ENCODE measurements around the gene DNAJC4. TPM values are rescaled to one million over a fixed set of nuclear protein-coding genes. Genes with fewer than 3 reads are reported as not detected.

The DNAJC4 gene
- total RNA-seq (2021; fragmentation: NEBNext Ultra II Directional; extraction: Animal tissue kit (Norgen Biotek cat#: 25700)) = 10 to 100 TPM; 21.7 to 29.5 (median 23.2) TPM
- long read RNA-seq, partial matches to known transcripts = 34 of 47 reads
- long read RNA-seq, other reads (novel, unspliced or antisense) = 9 of 47 reads

GRCh38 chr11:64230171-64230984, at the start of gene DNAJC4:
TSS of gene DNAJC4 (plus strand) at chr11:64230548. CDS start at chr11:64230855, 307 bp downstream.
- no peak for TF ChIP-seq CTCF (IDR thresholded peaks at IDR 0.05)
- Mint-ChIP-seq H3K27ac (peak within 1 kb of the TSS; percentile 69), H3K36me3 (ENCODE audit: low read depth) (no peaks in the 10 kb centered on the region), H3K27me3 (ENCODE audit: insufficient read depth) (no peaks in the 10 kb centered on the region; the same call in 1 of the 2 replicates), H3K4me3 (peak within 1 kb of the TSS; percentile 86), H3K9me3 (no peaks in the 10 kb centered on the region), H3K4me1 (ENCODE audit: low read depth) (peaks cover 31% of the 10 kb centered on the region)
- DNase-seq = peak; percentile 67

GRCh38 chr11:64180891-64181290, 49.5 kb upstream of the DNAJC4 start:
- peaks cover 41% of the 10 kb centered on the region for H3K4me1 Mint-ChIP-seq (ENCODE audit: low read depth)
- TF ChIP-seq CTCF (IDR thresholded peaks at IDR 0.05) = no peak
- DNase-seq = no peak
- peak overlapping the region; percentile 90 for H3K27ac Mint-ChIP-seq
- H3K36me3 Mint-ChIP-seq (ENCODE audit: low read depth) = peaks cover 25% of the 10 kb centered on the region
- no peaks in the 10 kb centered on the region for H3K9me3 Mint-ChIP-seq
- peaks cover 2% of the 10 kb centered on the region; the same call in 1 of the 2 replicates for H3K27me3 Mint-ChIP-seq (ENCODE audit: insufficient read depth)
- H3K4me3 Mint-ChIP-seq = peak overlapping the region; percentile 86

GRCh38 chr11:64181506-64182411, 48.6 kb upstream of the DNAJC4 start:
- peak overlapping the region; percentile 86 for H3K4me3 Mint-ChIP-seq
- peak overlapping the region; percentile 90 for H3K27ac Mint-ChIP-seq
- TF ChIP-seq CTCF (IDR thresholded peaks at IDR 0.05) = no peak
- no peaks in the 10 kb centered on the region for H3K9me3 Mint-ChIP-seq
- H3K36me3 Mint-ChIP-seq (ENCODE audit: low read depth) = peaks cover 25% of the 10 kb centered on the region
- peaks cover 1% of the 10 kb centered on the region; the same call in 1 of the 2 replicates for H3K27me3 Mint-ChIP-seq (ENCODE audit: insufficient read depth)
- H3K4me1 Mint-ChIP-seq (ENCODE audit: low read depth) = peaks cover 41% of the 10 kb centered on the region
- DNase-seq = peak; percentile 92

GRCh38 chr11:64183890-64184289, 46.5 kb upstream of the DNAJC4 start:
- H3K27me3 Mint-ChIP-seq (ENCODE audit: insufficient read depth) = no peaks in the 10 kb centered on the region; the same call in 1 of the 2 replicates
- no peak for DNase-seq
- no peak for TF ChIP-seq CTCF (IDR thresholded peaks at IDR 0.05)
- no peaks in the 10 kb centered on the region for H3K9me3 Mint-ChIP-seq
- H3K27ac Mint-ChIP-seq = no peak overlapping the region; the same call in 1 of the 2 replicates
- peaks cover 41% of the 10 kb centered on the region for H3K4me1 Mint-ChIP-seq (ENCODE audit: low read depth)
- H3K36me3 Mint-ChIP-seq (ENCODE audit: low read depth) = peaks cover 13% of the 10 kb centered on the region; the same call in 1 of the 2 replicates
- peak overlapping the region; percentile 96 for H3K4me3 Mint-ChIP-seq

GRCh38 chr11:64185175-64185692, 45.1 kb upstream of the DNAJC4 start:
- peak; percentile 85 for DNase-seq
- H3K4me3 Mint-ChIP-seq = peak overlapping the region; percentile 96
- H3K36me3 Mint-ChIP-seq (ENCODE audit: low read depth) = peaks cover 11% of the 10 kb centered on the region; the same call in 1 of the 2 replicates
- H3K9me3 Mint-ChIP-seq = no peaks in the 10 kb centered on the region
- TF ChIP-seq CTCF (IDR thresholded peaks at IDR 0.05) = peak; percentile 10; the same call in 1 of the 2 replicates
- H3K27me3 Mint-ChIP-seq (ENCODE audit: insufficient read depth) = no peaks in the 10 kb centered on the region; the same call in 1 of the 2 replicates
- peaks cover 47% of the 10 kb centered on the region for H3K4me1 Mint-ChIP-seq (ENCODE audit: low read depth)
- peak overlapping the region; percentile 97 for H3K27ac Mint-ChIP-seq
